H1 (cell line): Measurements from ENCODE around the gene CFAP161. TPM values are rescaled to one million over a fixed set of nuclear protein-coding genes. Genes with fewer than 3 reads are reported as not detected.

Experiments used
- GTF2F1 ChIP-seq: IDR thresholded peaks from 2 replicates; pipeline ENCODE4 v1.6.1; 2012; ENCODE audit warnings: low read depth, low read length, improper control_type of control experiment, borderline replicate concordance
- RNF2 ChIP-seq: fragments of 200-900, 300-1000 bp; sonication (generic); IDR thresholded peaks from 2 replicates; pipeline ENCODE4 v1.7.1; 2016; ENCODE audit warnings: borderline replicate concordance, low read depth, mild to moderate bottlenecking, antibody characterized with exemption, low read length; ENCODE audit not compliant: poor library complexity, severe bottlenecking; ENCODE audit errors: missing control alignments
- polyA plus RNA-seq, 7 experiments: library from polyadenylated mRNA; depleted of rRNA in 3 of 7; stranded (reverse) in 5 of 7; unstranded in 2 of 7; fragments of >200 nt in 5 of 7; fragments of 200-250 nt in 2 of 7; gene quantifications; 1 replicate in 5 of 7; 2 replicates in 1 of 7; 4 replicates in 1 of 7; pipeline versions ENCODE4 v1.2.1 to v1.2.3, GENCODE V29; 2011 to 2013; ENCODE audit warnings: missing spikeins in 2 of 7, mixed read lengths in 2 of 7
- total RNA-seq: library from RNA; stranded (reverse); fragmentation: NEBNext Ultra II Directional; extraction: Animal tissue kit (Norgen Biotek cat#: 25700); gene quantifications from 2 replicates; pipeline ENCODE4 v1.2.1, GENCODE V29; 2021

CFAP161 gene
- total and polyA plus RNA-seq, 2 of the 8 experiments (the other 6 are each of a cell fraction or from before 2014, with no cell fraction given) = 0.05 TPM; not detected in 1

GRCh38 chr15:81161851-81162250 lies 27.8 kb downstream of the CFAP161 start (continued):
- TF ChIP-seq RNF2 (no peak), GTF2F1 (no peak)
- TF ChIP-seq, all 59 proteins: peak for 0
